Rectal smooth muscle tissue (tissue), 1 donor: Measurements from ENCODE around the gene ATG5.
"Not testable (repeated sequence)": the region's sequence is repeated elsewhere in the genome, so short reads cannot be mapped to it uniquely, and the experiment has no call there.

Source experiments
- H3K27ac ChIP-seq: one replicate; pipeline ENCODE4 v1.7.0; 2013; ENCODE audit warnings: low read depth, low read length, inconsistent platforms
- H3K27me3 ChIP-seq: one replicate; pipeline ENCODE4 v1.7.0; 2013; ENCODE audit warnings: low read length; ENCODE audit not compliant: control insufficient read depth, insufficient read depth
- H3K36me3 ChIP-seq: one replicate; pipeline ENCODE4 v1.7.0; 2013; ENCODE audit warnings: low read length; ENCODE audit not compliant: control insufficient read depth, insufficient read depth
- H3K4me1 ChIP-seq: one replicate; pipeline ENCODE4 v1.7.0; 2013; ENCODE audit warnings: low read length; ENCODE audit not compliant: control insufficient read depth, insufficient read depth
- H3K4me3 ChIP-seq: one replicate; pipeline ENCODE4 v1.7.0; 2013; ENCODE audit warnings: low read length
- H3K9ac ChIP-seq: one replicate; pipeline ENCODE4 v1.7.0; 2013; ENCODE audit warnings: low read length

ATG5 gene

DNA sequence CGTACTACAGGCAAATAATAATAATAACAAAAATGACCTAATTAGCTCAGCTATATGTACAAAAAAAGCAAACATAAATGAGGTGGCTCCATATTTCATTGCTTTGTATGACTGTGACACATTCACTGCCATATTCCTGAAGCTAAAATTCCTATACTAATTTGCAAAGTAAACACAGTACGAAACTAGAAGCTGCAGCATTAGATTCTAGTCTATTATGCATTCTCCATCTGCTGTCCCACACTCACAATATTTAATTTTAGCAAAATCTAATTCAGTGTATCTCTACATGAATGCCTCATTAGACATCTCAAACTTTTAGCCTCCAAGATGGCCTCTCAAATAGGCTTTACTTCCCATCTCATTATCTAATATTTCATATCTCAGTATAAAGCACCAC lies 55.1 kb downstream of the ATG5 start:
- Histone ChIP-seq H3K27me3 (no peaks in the 10 kb centered on the region), H3K9ac (no peak overlapping the region), H3K36me3 (no peaks in the 10 kb centered on the region), H3K4me1 (no peaks in the 10 kb centered on the region), H3K27ac (no peak overlapping the region), H3K4me3 (no peak overlapping the region)

DNA sequence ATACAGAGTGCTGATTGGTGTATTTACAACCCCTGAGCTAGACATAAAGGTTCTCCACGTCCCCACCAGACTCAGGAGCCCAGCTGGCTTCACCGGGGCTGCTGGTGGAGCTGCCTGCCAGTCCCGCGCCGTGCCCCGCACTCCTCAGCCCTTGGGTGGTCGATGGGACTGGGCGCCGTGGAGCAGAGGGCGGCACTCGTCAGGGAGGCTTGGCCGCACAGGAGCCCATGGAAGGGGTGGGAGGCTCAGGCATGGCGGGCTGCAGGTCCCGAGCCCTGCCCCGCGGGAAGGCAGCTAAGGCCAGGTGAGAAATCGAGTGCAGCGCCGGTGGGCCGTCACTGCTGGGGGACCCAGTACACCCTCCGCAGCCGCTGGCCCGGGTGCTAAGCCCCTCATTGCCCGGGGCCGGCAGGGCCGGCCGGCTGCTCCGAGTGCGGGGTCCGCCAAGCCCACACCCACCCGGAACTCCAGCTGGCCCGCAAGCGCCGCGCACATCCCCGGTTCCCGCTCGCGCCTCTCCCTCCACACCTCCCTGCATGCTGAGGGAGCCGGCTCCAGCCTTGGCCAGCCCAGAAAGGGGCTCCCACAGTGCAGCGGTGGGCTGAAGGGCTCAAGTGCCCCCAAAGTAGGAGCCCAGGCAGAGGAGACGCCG lies 56.2 kb downstream of the ATG5 start:
- H3K9ac ChIP-seq, H3K4me1 ChIP-seq, H3K27me3 ChIP-seq, H3K36me3 ChIP-seq, H3K4me3 ChIP-seq, H3K27ac ChIP-seq: not testable (repeated sequence)

DNA sequence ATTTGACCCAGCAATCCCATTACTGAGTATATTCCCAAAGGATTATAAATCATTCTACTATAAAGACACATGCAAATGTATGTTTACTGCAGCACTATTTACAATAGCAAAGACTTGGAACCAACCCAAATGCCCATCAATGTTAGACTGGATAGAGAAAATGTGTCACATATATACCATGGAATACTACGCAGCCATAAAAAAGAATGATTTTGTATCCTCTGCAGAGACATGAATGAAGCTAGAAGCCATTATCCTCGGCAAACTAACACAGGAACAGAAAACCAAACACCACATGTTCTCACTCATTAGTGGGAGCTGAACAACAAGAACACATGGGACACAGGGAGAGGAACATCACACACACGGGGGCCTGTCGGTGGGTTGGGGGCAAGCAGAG lies 57.1 kb downstream of the ATG5 start:
- not testable (repeated sequence) for H3K36me3 ChIP-seq, H3K27ac ChIP-seq, H3K9ac ChIP-seq, H3K4me3 ChIP-seq, H3K4me1 ChIP-seq, H3K27me3 ChIP-seq

DNA sequence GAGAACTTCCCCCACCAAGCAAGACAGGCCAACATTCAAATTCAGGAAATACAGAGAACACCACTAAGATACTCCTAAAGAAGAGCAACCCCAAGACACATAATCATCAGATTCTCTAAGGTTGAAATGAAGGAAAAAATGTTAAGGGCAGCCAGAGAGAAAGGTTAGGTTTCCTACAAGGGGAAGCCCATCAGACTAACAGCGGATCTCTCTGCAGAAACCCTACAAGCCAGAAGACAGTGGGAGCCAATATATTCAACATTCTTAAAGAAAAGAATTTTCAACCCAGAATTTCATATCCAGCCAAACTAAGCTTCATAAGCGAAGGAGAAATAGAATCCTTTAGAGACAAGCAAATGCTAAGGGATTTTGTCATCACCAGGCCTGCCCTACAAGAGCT lies 61.1 kb downstream of the ATG5 start:
- H3K9ac ChIP-seq, H3K36me3 ChIP-seq, H3K4me1 ChIP-seq, H3K27ac ChIP-seq, H3K27me3 ChIP-seq, H3K4me3 ChIP-seq: not testable (repeated sequence)

DNA sequence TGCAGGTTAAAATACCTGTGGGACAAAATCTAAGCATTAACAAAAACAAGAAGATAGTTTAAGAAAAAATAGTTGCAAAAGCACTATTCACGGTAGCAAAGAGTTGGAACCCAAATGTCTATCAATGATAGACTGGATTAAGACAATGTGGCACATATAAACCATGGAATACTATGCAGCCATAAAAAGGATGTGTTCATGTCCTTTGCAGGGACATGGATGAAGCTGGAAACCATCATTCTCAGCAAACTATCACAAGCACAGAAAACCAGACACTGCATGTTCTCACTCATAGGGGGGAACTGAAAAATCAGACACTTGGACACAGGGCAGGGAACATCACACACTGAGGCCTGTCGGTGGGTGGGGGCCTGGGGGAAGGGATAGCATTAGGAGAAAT lies 65.8 kb downstream of the ATG5 start:
- not testable (repeated sequence) for H3K36me3 ChIP-seq, H3K27ac ChIP-seq, H3K9ac ChIP-seq, H3K4me3 ChIP-seq, H3K27me3 ChIP-seq, H3K4me1 ChIP-seq

DNA sequence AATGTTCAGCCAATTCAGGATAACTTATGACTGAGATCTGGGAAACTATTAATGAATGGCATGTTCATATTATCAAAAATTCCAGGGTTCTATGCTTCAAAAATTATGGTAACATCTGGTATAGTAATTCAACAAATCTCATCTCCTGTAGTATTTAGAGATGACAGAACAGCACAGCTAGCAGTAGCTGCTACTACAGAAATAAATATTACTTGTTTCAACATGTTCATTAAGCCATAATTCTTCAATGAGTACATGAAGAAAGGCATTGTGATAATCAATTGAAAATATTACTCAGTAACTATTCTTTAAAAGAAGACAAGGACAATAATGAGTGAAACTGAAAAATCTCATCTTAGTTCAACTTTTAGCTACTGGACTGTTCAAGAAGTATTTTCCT lies 66.8 kb downstream of the ATG5 start:
- no peaks in the 10 kb centered on the region for H3K27me3 ChIP-seq
- peaks cover 2% of the 10 kb centered on the region for H3K4me1 ChIP-seq
- no peak overlapping the region for H3K4me3 ChIP-seq
- H3K9ac ChIP-seq = no peak overlapping the region
- H3K36me3 ChIP-seq = no peaks in the 10 kb centered on the region
- no peak overlapping the region for H3K27ac ChIP-seq

DNA sequence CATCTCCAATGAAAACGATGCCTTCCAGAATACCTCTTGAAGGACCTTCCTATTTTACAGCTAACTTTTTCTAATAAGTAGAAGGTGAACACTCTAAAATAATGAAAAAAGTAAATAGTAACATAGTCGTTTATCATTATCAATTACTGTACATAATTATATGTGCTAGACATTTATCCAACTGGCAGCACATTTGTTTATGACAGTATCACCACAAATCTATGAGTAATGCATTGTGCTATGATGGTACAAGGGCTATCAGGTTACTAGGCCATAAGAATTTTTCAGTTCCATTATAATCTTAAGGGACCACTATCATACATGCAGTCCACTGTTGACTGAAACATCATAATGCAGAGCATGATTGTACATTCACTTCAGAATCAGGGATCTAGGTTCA lies 68.4 kb downstream of the ATG5 start:
- H3K27ac ChIP-seq = no peak overlapping the region
- H3K36me3 ChIP-seq = no peaks in the 10 kb centered on the region
- H3K4me1 ChIP-seq = peaks cover 4% of the 10 kb centered on the region
- no peaks in the 10 kb centered on the region for H3K27me3 ChIP-seq
- H3K9ac ChIP-seq = no peak overlapping the region
- no peak overlapping the region for H3K4me3 ChIP-seq

DNA sequence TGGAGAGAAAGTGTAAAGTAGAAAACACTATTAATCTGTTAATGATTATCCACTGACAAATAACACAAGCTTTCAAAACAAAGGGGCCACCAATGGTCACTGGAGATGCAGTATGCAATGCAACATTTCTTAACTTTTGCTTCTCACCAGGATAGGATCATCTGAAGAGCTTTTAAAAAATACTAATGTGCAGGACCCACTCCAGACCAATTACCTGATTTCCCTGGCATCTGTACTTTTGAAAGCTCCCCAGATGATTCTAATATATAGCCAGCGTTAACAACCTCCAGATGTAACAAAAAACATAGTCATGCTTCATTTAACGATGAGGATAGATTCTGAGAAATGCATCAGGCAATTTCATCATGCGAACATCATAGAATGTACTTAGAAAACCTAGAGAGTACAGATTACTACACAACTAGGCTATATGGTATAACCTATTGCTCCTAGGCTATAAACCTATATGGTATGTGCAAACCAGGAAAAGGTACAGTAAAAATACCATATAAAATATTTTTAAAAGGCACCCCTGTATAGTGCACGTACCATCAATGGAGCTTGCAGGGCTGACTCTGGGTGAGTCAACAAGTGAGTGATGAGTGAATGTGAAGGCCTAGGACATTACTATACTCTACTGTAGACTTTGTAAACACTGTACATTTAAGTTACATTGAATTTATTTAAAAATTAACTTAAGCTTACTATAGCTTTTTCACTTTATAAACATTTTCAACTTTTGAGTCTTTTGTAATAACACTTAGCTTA lies 69.2 kb downstream of the ATG5 start:
- no peak overlapping the region for H3K4me3 ChIP-seq
- H3K27me3 ChIP-seq = no peaks in the 10 kb centered on the region
- H3K27ac ChIP-seq = no peak overlapping the region
- H3K9ac ChIP-seq = no peak overlapping the region
- H3K36me3 ChIP-seq = no peaks in the 10 kb centered on the region
- peaks cover 4% of the 10 kb centered on the region for H3K4me1 ChIP-seq

DNA sequence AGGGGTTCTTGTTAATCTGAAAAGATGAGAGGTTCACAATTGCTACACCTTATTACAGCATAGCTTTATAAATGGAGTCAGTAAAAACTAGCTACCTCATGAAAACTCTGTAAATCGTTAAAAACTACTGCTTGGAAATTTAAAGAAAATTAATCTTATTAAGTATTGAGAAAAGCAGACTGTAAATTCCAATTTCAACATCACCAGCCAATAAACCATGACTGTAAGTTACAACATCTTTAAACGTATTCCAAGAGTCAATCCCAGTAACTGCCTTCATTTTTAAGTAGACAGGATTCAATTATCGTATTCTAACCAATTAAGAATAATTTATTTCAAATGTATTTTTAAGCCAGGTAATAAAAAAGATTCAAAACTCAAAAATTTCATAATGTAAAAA lies 70.3 kb downstream of the ATG5 start:
- H3K4me1 ChIP-seq = peaks cover 2% of the 10 kb centered on the region
- H3K27me3 ChIP-seq = no peaks in the 10 kb centered on the region
- no peak overlapping the region for H3K4me3 ChIP-seq
- H3K27ac ChIP-seq = no peak overlapping the region
- H3K9ac ChIP-seq = no peak overlapping the region
- H3K36me3 ChIP-seq = no peaks in the 10 kb centered on the region

DNA sequence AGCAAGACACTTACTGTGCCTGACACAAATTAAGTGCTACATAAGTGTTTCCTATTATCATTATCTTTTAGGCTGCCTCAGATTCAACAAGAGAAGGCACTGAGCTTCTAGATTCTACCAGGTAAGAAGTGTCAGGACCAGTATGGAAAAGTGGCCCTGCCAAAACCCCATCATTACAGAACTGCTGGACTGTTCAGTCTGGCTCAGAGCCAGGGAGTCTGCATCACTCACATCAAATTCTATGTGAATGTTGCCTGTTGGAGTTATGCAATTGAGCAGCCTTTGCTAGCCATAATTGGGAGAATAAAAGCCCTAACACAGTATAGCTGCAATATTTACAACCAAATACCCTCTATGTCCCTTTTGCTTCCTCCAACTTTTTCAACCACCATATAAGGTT lies 70.9 kb downstream of the ATG5 start:
- no peaks in the 10 kb centered on the region for H3K27me3 ChIP-seq
- no peaks in the 10 kb centered on the region for H3K36me3 ChIP-seq
- no peak overlapping the region for H3K9ac ChIP-seq
- H3K27ac ChIP-seq = no peak overlapping the region
- H3K4me1 ChIP-seq = peaks cover 2% of the 10 kb centered on the region
- no peak overlapping the region for H3K4me3 ChIP-seq

DNA sequence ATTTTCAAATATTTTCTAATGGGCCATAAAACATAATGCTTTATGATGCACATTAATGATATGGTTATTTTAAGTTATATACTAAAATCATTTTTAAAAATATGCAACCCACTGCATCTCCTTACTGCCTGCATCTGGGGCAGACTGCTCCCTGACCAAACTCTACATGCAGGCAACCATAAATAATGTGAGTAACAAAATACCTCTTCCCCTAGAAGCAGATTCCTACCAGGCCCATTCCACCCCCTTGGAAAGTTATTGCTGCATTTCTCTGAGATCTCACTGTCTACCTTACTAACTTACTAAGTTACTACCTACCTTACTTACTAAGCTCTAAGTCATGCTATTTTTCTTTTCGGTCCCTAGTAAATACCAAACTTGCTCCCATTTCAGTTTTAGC lies 71.8 kb downstream of the ATG5 start:
- Histone ChIP-seq H3K4me1 (peaks cover 2% of the 10 kb centered on the region), H3K27ac (no peak overlapping the region), H3K4me3 (no peak overlapping the region), H3K36me3 (no peaks in the 10 kb centered on the region), H3K9ac (no peak overlapping the region), H3K27me3 (no peaks in the 10 kb centered on the region)

DNA sequence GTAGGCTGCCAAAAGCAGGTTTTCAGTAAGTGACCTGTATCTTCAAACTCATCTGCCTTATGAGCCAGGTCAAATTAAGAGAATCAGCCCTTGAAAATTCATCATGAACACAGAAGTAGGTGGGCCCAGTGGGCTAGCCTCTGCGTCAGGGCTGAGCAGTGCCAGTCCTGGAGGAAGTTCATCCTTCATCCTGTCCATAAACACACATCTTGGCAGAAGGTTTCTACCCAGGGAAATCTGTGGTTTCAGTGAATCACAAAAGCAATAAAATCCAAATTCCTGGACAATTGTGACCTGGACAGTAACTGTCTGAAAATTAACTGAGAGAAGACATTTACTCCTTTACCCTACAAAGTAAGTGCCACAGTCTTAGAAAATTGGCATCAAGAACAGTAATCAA lies 72.4 kb downstream of the ATG5 start:
- no peak overlapping the region for H3K4me3 ChIP-seq
- H3K4me1 ChIP-seq = peaks cover 2% of the 10 kb centered on the region
- H3K27ac ChIP-seq = no peak overlapping the region
- H3K9ac ChIP-seq = no peak overlapping the region
- no peaks in the 10 kb centered on the region for H3K27me3 ChIP-seq
- H3K36me3 ChIP-seq = no peaks in the 10 kb centered on the region

DNA sequence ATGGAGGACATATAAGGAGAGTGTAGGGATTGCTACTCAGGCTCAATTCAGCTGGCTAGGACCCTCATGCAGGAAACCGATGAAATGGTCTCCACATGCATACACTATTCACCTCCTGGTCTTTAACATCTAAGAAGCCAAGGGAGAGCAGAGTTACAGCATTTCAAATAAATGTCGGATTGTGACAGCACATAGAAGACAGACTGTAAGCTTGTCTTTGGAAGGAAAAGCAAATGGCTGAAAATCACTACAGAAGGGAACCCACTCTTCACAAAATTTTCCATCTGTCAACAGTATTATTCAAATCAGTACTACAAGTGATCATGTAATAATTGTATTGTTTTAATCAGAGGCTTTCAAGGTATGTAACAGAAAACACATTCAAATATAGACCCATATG lies 72.9 kb downstream of the ATG5 start:
- no peaks in the 10 kb centered on the region for H3K27me3 ChIP-seq
- H3K4me1 ChIP-seq = peaks cover 2% of the 10 kb centered on the region
- H3K4me3 ChIP-seq = no peak overlapping the region
- H3K27ac ChIP-seq = no peak overlapping the region
- no peaks in the 10 kb centered on the region for H3K36me3 ChIP-seq
- H3K9ac ChIP-seq = no peak overlapping the region
